ENCODE measurements around the gene AHSG. TPM values are rescaled to one million over a fixed set of nuclear protein-coding genes. Genes with fewer than 3 reads are reported as not detected.

Gene AHSG
- total RNA-seq, 1 experiment from 2014 or later = not detected

Small RNAs within 50 kb of the gene (small RNA-seq; reads per million reads assigned to genes)
- 0 reads per million in 2 experiments for gene RF00017

Other genes starting within 250 kb of the AHSG start
- gene CRYGS, start 68.7 kb upstream of the AHSG start, total RNA-seq (2014; rRNA removed; shearing (Covaris generic)) = 0.46 and 2.3 TPM in 2 replicates
- 13.3 and 13.6 TPM in 2 replicates for gene TBCCD1, start 45.7 kb upstream of the AHSG start, total RNA-seq (2014; rRNA removed; shearing (Covaris generic))
- gene DNAJB11, start 42.3 kb upstream of the AHSG start, total RNA-seq (2014; rRNA removed; shearing (Covaris generic)) = 60.4 and 66.3 TPM in 2 replicates
- not detected in 2 replicates for gene FETUB, start 27.3 kb downstream of the AHSG start, total RNA-seq (2014; rRNA removed; shearing (Covaris generic))
- gene HRG, start 53.0 kb downstream of the AHSG start, total RNA-seq (2014; rRNA removed; shearing (Covaris generic)) = 0.10 TPM in 1 of 2 replicates, not detected in the other
- gene KNG1, start 104.3 kb downstream of the AHSG start, total RNA-seq (2014; rRNA removed; shearing (Covaris generic)) = not detected in 2 replicates
- 276 and 323 TPM in 2 replicates for gene EIF4A2, start 170.5 kb downstream of the AHSG start, total RNA-seq (2014; rRNA removed; shearing (Covaris generic))
- gene RFC4, start 193.4 kb downstream of the AHSG start, total RNA-seq (2014; rRNA removed; shearing (Covaris generic)) = 50.3 and 65.4 TPM in 2 replicates
- not detected in 2 replicates for gene ADIPOQ, start 229.7 kb downstream of the AHSG start, total RNA-seq (2014; rRNA removed; shearing (Covaris generic))

Data from NCI-H460 (cell line).